K562 (cell line): ENCODE data around the gene DNAJC25. TPM values are rescaled to one million over a fixed set of nuclear protein-coding genes. Genes with fewer than 3 reads are reported as not detected.

ENCODE experiments used
- CTCF ChIP-seq, 3 experiments: IDR thresholded peaks in 2 of 3; conservative IDR thresholded peaks in 1 of 3; 2 replicates each; pipeline ENCODE4 v1.5.1; 2011 to 2012; ENCODE audit warnings: low read length in 3 of 3, mild to moderate bottlenecking in 3 of 3, control low read depth in 2 of 3, improper control_type of control experiment in 1 of 3, inconsistent platforms in 1 of 3, low read depth in 1 of 3, mixed read lengths in 1 of 3, moderate library complexity in 1 of 3; ENCODE audit not compliant: insufficient read depth in 2 of 3
- EP300 ChIP-seq: IDR thresholded peaks from 2 replicates; pipeline ENCODE4 v1.6.1; 2012; ENCODE audit warnings: low read length, improper control_type of control experiment
- HCFC1 ChIP-seq: IDR thresholded peaks from 2 replicates; pipeline ENCODE4 v1.6.1; 2012; ENCODE audit warnings: low read depth, low read length, improper control_type of control experiment
- KAT2B ChIP-seq: IDR thresholded peaks from one replicate; pipeline ENCODE4 v1.6.1; 2012; ENCODE audit warnings: low read depth, mild to moderate bottlenecking, control low read depth, inconsistent platforms, low read length, moderate library complexity
- KAT7 ChIP-seq: sonication (generic); formaldehyde crosslinking; IDR thresholded peaks from 2 replicates; pipeline ENCODE4 v1.8.0; 2022; ENCODE audit warnings: missing genetic modification reagents, mild to moderate bottlenecking, borderline replicate concordance
- NFE2L1 ChIP-seq: fragments of 450-650 bp; IDR thresholded peaks from 2 replicates; pipeline ENCODE4 v1.6.1; 2016; ENCODE audit warnings: missing genetic modification characterization, low read depth, mild to moderate bottlenecking, missing compliant biosample characterization, moderate library complexity, borderline replicate concordance
- NKRF ChIP-seq: fragments of 450-650 bp; IDR thresholded peaks from 2 replicates; pipeline ENCODE4 v1.6.1; 2016; ENCODE audit warnings: borderline replicate concordance
- PRPF4 ChIP-seq: fragments of 200-400 bp; formaldehyde crosslinking; IDR thresholded peaks from one replicate; pipeline ENCODE4 v1.6.1; 2017; ENCODE audit warnings: low read length, low read depth, mild to moderate bottlenecking; ENCODE audit not compliant: insufficient read depth, poor library complexity, severe bottlenecking
- PURB ChIP-seq: sonication (generic); formaldehyde crosslinking; IDR thresholded peaks from 2 replicates; pipeline ENCODE4 v1.9.0; 2021; ENCODE audit warnings: low read depth, mild to moderate bottlenecking, missing genetic modification reagents
- RBM34 ChIP-seq: fragments of 200-400 bp; formaldehyde crosslinking; IDR thresholded peaks from 2 replicates; pipeline ENCODE4 v1.6.1; 2018; ENCODE audit warnings: low read length, borderline replicate concordance; ENCODE audit not compliant: insufficient read depth
- ZBTB49 ChIP-seq: sonication (generic); formaldehyde crosslinking; IDR thresholded peaks from 2 replicates; pipeline ENCODE4 v1.8.0; 2022; ENCODE audit warnings: missing genetic modification reagents, mild to moderate bottlenecking, borderline replicate concordance
- ZHX1 ChIP-seq: fragments of 150-350 bp; conservative IDR thresholded peaks from 2 replicates; pipeline ENCODE4 v1.6.1; 2014; ENCODE audit warnings: low read length
- ZNF239 ChIP-seq: fragments of 250-450 bp; sonication (Bioruptor Pico); IDR thresholded peaks from 2 replicates; pipeline ENCODE4 v1.4.0; 2020; ENCODE audit warnings: mild to moderate bottlenecking
- ZNF253 ChIP-seq: fragments of 250-450 bp; sonication (Bioruptor Pico); conservative IDR thresholded peaks from 2 replicates; pipeline ENCODE4 v1.6.1; 2021; ENCODE audit warnings: mild to moderate bottlenecking
- ZNF316 ChIP-seq: fragments of 450-650 bp; IDR thresholded peaks from 2 replicates; pipeline ENCODE4 v1.6.1; 2016
- ZNF785 ChIP-seq: fragments of 250-450 bp; sonication (Bioruptor Pico); IDR thresholded peaks from 2 replicates; pipeline ENCODE4 v1.4.0; 2020; ENCODE audit warnings: mild to moderate bottlenecking
- polyA plus RNA-seq, 8 experiments: library from polyadenylated mRNA; depleted of rRNA in 4 of 8; stranded (reverse) in 5 of 8; unstranded in 3 of 8; fragments of >200 nt; fragmentation: Nextera tagmentation in 2 of 8; fragmentation: Illumina TruSeq in 1 of 8; extraction: Ambion mirVana in 2 of 8; extraction: Trizol in 1 of 8; gene quantifications; 2 replicates each; pipeline versions ENCODE4 v1.2.1 to v1.2.3, GENCODE V29; 2011 to 2014; ENCODE audit warnings: inconsistent platforms in 1 of 8, missing spikeins in 1 of 8
- total RNA-seq, 7 experiments: library from RNA; depleted of rRNA in 6 of 7; stranded (reverse); fragments of >200 nt in 6 of 7; fragmentation: Illumina TruSeq in 2 of 7; extraction: Trizol in 2 of 7; gene quantifications; 2 replicates each; pipeline versions ENCODE4 v1.2.1 to v1.2.3, GENCODE V29; 2011 to 2021; ENCODE audit warnings: low replicate concordance in 1 of 7

The DNAJC25 gene
- total and polyA plus RNA-seq, 9 of the 15 experiments (the other 6 are each of a cell fraction or from before 2014, with no cell fraction given) = 3.7 to 11.2 (median 7.1) TPM

- TF ChIP-seq ZHX1 = no peak
- peak; percentile 49; the same call in 1 of the 2 replicates for TF ChIP-seq RBM34
- peak; percentile 41; the same call in 1 of the 2 replicates for TF ChIP-seq EP300
- no peak for TF ChIP-seq ZNF253 (CRISPR knock-in tag)
- TF ChIP-seq KAT7 (CRISPR knock-in tag) = peak; percentile 85; the same call in 1 of the 2 replicates
- TF ChIP-seq ZNF239 (CRISPR knock-in tag) = no peak
- TF ChIP-seq KAT2B = no peak
- TF ChIP-seq ZNF785 (CRISPR knock-in tag) = no peak
- no peak for TF ChIP-seq NFE2L1 (tag)
- no peak; the same call in 1 of the 2 replicates for TF ChIP-seq HCFC1
- TF ChIP-seq NKRF = peak; percentile 72; the same call in 1 of the 2 replicates
- peak; percentile 52 for TF ChIP-seq PRPF4
- no peak for TF ChIP-seq ZNF316
- no peak for TF ChIP-seq ZBTB49 (CRISPR knock-in tag)
- TF ChIP-seq PURB (CRISPR knock-in tag) = no peak
- TF ChIP-seq CTCF (IDR thresholded peaks at IDR 0.05 in 2 of 3, conservative IDR thresholded peaks at IDR 0.05 in 1 of 3; ENCODE audit: insufficient read depth in 2 of 3, low read depth in 1 of 3, low read length in 3 of 3) = no peak
Observed at GRCh38 chr9:111631214-111631971, at the start of gene DNAJC25 (continued).
